ENCODE results near the gene TEX22. TPM values are rescaled to one million over a fixed set of nuclear protein-coding genes. Genes with fewer than 3 reads are reported as not detected.
A peak's percentile ranks its signal among the peaks of the same experiment; 100 is the strongest.
"Not testable (repeated sequence)": the region's sequence is repeated elsewhere in the genome, so short reads cannot be mapped to it uniquely, and the experiment has no call there.

TEX22 gene, protein sequence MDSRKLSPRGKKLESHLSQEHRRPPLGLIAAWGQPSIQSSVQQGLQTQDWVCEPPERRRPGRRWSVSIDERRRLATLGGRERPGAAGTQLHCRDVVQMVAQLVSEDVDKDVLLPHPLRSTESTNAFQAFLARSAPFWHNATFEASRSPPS
- polyA plus RNA-seq (ENCODE audit: insufficient read length in 3 of 3), result 1 to 10 TPM in 2 of 3 donors, under 1 TPM in 1; 0.93 to 1.3 (median 1.0) TPM

DNA sequence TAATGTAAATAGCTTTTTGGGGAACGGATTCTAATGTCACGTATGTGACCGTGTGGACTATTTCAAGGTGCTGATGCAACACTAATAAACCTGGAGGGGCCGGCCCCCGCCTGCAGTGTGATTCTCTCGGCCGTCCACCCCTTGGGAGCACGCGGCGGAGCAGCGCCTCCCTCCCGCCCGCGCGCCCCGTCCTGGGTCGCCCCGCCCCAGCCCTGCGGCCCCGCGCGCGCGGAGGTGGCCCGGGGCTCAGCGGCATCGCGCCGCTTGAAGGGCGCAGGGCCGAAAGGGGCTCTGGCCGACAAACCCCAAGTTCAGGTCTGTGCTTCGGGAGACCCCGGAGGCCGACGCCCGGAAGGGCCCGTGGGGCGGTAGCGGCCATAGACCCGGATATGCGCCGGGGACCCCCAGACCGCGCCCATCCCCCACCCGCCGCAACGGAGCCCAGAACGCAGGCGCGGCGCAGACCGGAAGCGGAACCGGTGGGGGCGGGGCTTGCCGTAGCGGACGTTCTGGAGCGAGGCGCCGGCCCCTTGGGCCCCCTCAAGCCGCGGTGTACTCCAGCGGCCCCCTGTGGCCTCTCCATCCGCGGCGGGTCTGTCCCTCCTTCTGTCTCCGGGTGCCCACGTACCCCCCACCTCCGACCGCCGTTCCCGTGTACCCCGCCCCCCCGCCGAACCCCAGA, at the start of gene TEX22:
Gene TEX22, plus strand, starts transcription at position 495 of the 682 bp plus-strand sequence. CDS start 803 bp downstream, outside the sequence.
- peak; percentile 66 to 73 (median 73) for DNase-seq (ENCODE audit: low read depth in 3 of 3, low spot score in 2 of 3)

DNA sequence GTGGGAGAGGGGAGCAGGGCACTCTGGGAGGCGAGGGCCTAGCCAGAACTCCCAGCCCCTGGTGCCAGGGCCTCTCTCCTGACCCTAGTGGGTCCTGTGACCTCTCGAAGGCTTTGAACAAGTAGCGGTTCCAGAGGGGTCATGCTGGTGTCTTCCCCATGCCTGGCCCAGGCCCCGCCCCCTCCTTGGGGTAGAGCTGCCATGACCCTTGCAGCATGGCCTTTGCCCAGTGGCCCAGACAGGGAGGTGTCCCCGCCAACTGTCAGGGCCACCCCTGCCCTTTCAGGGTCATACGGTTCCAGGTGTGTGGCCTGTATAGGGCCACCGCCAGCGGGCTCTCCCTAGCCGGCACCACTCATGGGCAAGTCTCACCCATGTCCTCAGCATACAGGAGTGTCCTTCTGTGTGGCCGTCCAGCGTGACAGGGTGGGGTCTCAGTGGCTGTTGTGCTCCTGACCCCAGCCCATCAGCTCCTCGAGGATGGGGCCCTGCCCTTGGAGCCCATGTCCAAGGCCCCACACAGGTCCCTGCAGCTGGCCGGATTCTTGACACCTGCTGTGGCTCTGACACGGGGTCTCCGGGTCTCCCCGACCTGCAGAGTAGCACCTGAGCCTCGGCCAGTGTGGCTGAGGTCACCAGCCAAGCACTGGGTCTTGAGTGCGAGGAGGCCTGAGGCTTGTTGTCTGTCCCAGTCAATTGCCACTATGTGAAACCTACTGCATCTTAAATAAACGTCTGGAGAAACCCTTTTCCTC, 49.2 kb upstream of the TEX22 start:
- DNase-seq (ENCODE audit: low read depth in 3 of 3, low spot score in 2 of 3), result no peak

GRCh38 chr14:105349992-105350391, 48.3 kb upstream of the TEX22 start:
- no peak for DNase-seq (ENCODE audit: low read depth in 3 of 3, low spot score in 2 of 3)

DNA sequence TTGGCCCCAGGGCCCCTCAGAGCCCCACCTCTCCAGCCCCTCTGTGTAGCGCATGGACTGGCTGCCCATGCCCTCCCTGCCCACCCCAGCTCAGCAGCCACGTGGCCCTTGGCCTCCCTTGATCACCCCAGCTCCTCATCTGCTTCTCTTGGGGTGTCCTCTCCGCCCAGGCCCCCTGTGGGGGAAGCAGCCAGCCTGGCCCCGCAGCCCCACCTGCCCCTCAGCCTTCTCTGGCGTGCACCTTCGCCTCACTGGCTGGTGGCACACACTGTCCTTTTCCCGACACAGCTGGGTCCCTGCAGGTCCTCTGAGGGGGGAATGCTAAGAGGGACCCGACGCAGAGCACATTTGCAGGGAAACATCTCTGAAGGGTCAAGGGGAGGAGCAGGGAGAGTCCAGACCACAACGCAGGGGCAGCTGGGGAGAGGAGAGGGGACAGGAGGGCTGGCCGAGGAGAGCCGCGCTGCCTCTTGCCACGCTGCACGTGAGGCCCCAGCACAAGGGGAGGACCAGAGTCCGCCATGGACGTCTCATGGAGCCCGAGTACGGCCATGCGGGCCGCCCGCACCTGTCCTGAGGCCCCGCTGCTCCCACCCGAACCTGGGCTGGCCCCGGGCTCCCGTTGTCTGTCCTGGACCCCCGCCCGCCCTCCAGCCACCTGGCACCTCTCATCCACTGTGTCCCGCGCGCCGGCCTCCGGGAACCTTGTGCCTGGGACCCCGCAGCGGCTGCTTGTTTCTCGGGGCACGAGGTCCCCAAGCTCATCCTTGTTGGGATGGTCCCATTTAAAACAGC, 47.7 kb upstream of the TEX22 start:
- no peak for DNase-seq (ENCODE audit: low read depth in 3 of 3, low spot score in 2 of 3)

- DNase-seq (ENCODE audit: low read depth in 3 of 3, low spot score in 2 of 3), result no peak
Observed at GRCh38 chr14:105351410-105351809, 46.9 kb upstream of the TEX22 start.

- peak; percentile 56 to 79 (median 66) for DNase-seq (ENCODE audit: low read depth in 3 of 3, low spot score in 2 of 3)
Observed at GRCh38 chr14:105351920-105352851, 46.2 kb upstream of the TEX22 start.

DNA sequence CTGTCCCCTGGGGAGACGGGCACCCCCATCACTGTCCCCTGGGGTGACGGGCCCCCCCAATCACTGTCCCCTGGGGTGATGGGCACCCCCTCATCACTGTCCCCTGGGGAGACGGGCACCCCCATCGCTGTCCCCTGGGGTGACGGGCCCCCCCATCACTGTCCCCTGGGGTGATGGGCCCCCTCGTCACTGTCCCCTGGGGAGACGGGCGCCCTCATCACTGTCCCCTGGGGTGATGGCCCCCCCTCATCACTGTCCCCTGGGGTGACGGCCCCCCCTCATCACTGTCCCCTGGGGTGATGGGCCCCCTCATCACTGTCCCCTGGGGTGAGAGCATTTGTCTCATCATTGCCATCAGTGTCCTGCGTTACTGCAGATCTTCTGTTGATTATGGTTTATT, 45.2 kb upstream of the TEX22 start:
- DNase-seq (ENCODE audit: low read depth in 3 of 3, low spot score in 2 of 3), result no peak

DNA sequence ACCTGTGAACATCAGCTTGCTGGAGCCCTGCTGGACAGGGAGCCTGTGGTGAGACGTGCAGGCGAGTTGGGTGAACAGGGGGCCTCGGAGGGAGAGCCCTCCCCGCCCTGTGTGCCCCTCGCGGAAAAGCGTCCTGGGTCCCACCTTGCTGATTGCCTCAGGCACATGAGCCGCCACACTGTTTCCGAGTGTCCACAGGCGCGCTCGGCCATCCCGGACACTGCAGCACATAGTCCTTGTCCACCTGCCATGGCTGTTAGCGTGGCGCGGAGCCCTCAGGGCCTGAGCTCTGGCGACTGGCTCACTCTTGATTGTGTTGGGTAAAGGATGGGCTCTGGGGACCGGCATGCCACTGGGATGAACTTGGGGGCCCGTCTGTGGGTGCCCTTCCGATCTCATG, 43.8 kb upstream of the TEX22 start:
- DNase-seq (ENCODE audit: low read depth in 3 of 3, low spot score in 2 of 3), result no peak

GRCh38 chr14:105355049-105355575, 43.2 kb upstream of the TEX22 start:
- DNase-seq (ENCODE audit: low read depth in 3 of 3, low spot score in 2 of 3), result no peak

DNA sequence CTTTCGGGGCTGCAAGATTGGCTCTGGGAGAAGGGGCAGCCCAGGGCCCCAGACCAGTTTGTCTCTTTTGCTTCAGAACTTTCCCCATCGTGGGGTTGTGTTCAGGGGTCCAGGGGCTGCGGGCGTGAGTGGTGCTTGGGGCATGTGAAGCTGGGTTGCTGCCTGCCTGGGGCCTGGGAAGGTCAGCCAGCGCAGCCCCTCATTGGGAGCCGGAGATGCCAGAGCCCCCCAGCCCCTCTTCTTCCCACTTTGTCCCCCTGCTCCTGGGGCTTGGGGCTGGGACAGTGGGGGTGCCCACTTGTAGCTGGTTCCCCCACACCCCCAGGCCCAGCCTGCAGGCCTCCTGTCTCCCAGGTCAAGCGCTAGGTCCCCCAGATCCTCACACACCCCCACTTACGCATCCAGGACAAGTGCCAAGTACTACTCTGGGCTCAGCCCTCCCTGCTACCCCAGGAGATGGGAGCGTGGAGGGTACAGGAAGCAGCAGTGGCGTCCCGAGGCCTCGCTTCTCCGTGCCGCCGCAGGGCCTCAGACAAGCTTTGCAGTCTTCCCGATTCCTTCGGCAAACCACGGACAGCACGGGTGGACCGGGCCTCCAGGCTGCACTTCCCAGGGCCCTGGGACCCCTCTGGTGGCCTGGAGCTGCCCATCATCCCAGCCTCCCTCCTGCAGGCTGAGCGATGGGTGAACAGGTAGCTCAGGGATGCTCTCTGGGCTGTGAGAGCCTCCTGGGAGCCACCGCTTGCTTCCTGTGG, 42.3 kb upstream of the TEX22 start:
- DNase-seq (ENCODE audit: low read depth in 3 of 3, low spot score in 2 of 3), result no peak

GRCh38 chr14:105356927-105357326, 41.4 kb upstream of the TEX22 start:
- DNase-seq (ENCODE audit: low read depth in 3 of 3, low spot score in 2 of 3), result no peak

DNA sequence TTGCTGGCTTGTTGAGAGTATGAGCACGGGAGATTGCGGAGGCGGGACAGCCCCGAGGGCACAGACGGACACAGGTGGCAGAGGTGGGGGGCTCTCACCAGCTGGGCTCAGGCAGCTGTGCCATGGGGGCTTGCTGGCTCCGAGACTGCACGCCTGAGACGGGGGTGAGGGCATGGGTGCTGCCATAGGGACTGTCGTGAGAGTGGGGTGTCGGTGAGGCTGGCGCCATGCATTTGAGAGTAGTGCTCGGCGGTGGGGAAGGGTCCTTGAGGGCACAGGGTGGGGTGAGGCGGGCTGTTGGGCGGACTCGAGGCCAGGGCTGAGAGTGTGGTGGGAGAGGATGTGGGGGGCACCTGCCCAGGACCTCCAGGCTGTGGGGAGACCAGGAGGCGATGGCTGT, 40.7 kb upstream of the TEX22 start:
- no peak for DNase-seq (ENCODE audit: low read depth in 3 of 3, low spot score in 2 of 3)

- DNase-seq (ENCODE audit: low read depth in 3 of 3, low spot score in 2 of 3), result no peak
Observed at GRCh38 chr14:105358140-105358846, 40.0 kb upstream of the TEX22 start.

DNA sequence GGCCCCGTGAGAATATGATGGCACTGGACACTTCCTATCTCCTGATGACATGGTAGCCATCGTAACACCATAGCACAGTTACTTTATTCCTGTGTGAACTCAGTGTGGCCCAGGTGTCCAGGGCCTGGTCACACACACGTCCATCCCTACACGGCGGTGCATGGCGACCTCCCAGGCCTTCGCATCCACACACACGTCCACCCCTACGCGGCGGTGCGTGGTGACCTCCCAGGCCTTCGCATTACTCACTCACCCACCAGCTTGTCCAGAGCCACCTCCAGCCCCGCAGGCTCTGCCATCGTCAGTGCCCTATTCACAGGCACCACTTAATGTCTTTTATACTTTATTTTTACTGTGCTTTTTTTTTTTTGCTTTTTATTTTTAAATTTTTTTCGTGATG, 39.4 kb upstream of the TEX22 start:
- DNase-seq (ENCODE audit: low read depth in 3 of 3, low spot score in 2 of 3), result no peak

DNA sequence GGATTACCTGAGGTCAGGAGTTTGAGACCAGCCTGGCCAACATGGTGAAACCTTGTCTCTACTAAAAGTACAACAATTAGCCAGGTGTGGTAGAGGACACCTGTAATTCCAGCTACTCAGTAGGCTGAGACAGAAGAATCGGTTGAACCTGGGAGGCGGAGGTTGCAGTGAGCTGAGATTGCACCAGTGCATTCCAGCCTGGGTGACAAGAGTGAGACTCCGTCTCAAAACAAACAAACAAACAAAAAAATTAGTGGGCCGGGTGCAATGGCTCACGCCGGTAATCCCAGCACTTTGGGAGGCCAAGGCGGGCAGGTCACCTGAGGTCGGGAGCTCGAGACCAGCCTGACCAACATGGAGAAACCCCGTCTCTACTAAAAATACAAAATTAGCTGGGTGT, 36.9 kb upstream of the TEX22 start:
- DNase-seq (ENCODE audit: low read depth in 3 of 3, low spot score in 2 of 3), result not testable (repeated sequence)

GRCh38 chr14:105363847-105364708, 34.3 kb upstream of the TEX22 start:
- no peak for DNase-seq (ENCODE audit: low read depth in 3 of 3, low spot score in 2 of 3)

DNA sequence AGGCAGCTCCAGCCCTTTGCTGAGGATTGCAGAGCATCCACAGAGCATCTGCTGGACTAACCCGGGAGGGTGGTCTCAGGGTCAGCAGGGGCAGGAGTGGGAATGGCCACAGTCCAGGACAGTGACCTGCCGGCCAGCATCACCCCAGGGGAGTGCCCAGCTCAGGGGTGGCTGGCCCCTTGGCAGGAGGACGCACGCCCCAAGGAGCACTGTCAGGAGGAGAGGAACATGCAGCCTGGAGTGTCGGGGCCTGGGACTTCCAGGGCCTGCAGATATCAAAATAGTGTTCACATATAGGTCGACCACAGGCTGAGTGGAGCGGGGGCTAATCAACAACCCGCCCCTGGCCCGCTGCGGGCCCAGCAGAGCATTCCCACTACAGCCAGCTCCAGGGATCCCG, 33.2 kb upstream of the TEX22 start:
- no peak for DNase-seq (ENCODE audit: low read depth in 3 of 3, low spot score in 2 of 3)
